K562 (cell line): ENCODE measurements around the gene RAB31.

Experiments
- FOSL1 ChIP-seq: fragments of 200-800 bp; sonication (Bioruptor generic); conservative IDR thresholded peaks from 2 replicates; pipeline ENCODE4 v1.6.1; 2016; ENCODE audit warnings: missing genetic modification characterization, missing compliant biosample characterization
- FOXJ3 ChIP-seq: sonication (generic); formaldehyde crosslinking; IDR thresholded peaks from 2 replicates; pipeline ENCODE4 v1.4.0; 2020; ENCODE audit warnings: mild to moderate bottlenecking, missing genetic modification reagents
- HNRNPLL ChIP-seq: fragments of 200-400 bp; formaldehyde crosslinking; IDR thresholded peaks from 2 replicates; pipeline ENCODE4 v1.6.1; 2017; ENCODE audit warnings: low read length, low read depth, mild to moderate bottlenecking; ENCODE audit not compliant: poor library complexity, severe bottlenecking
- SIX5 ChIP-seq, 2 experiments: IDR thresholded peaks; 2 replicates each; pipeline ENCODE4 v1.6.1; 2011; ENCODE audit warnings: low read length in 2 of 2, borderline replicate concordance in 1 of 2, low read depth in 1 of 2, mild to moderate bottlenecking in 1 of 2, moderate library complexity in 1 of 2; ENCODE audit not compliant: insufficient read depth in 1 of 2
- SOX6 ChIP-seq: fragments of 450-650 bp; IDR thresholded peaks from 2 replicates; pipeline ENCODE4 v1.6.1; 2014; ENCODE audit warnings: mild to moderate bottlenecking
- TAF1 ChIP-seq: IDR thresholded peaks from 2 replicates; pipeline ENCODE4 v1.6.1; 2011; ENCODE audit warnings: mild to moderate bottlenecking, low read length, moderate library complexity; ENCODE audit not compliant: insufficient read depth, control insufficient read depth, severe bottlenecking; ENCODE audit errors: extremely low read depth
- YY1 ChIP-seq, 3 experiments: IDR thresholded peaks; 2 replicates each; pipeline ENCODE4 v1.6.1; 2011; ENCODE audit warnings: low read length in 2 of 3, mild to moderate bottlenecking in 2 of 3, moderate library complexity in 2 of 3, borderline replicate concordance in 1 of 3, control low read depth in 1 of 3, low read depth in 1 of 3; ENCODE audit not compliant: insufficient read depth in 3 of 3, insufficient replicate concordance in 2 of 3, control insufficient read depth in 1 of 3, insufficient read length in 1 of 3; ENCODE audit errors: extremely low read depth in 1 of 3
- ZNF232 ChIP-seq: sonication (generic); formaldehyde crosslinking; IDR thresholded peaks from 2 replicates; pipeline ENCODE4 v1.8.0; 2022; ENCODE audit warnings: mild to moderate bottlenecking, missing genetic modification reagents
- TF ChIP-seq, protein P1 (sequence below), 2 experiments: fragments of 450-650 bp; formaldehyde crosslinking in 1 of 2; IDR thresholded peaks; 2 replicates each; pipeline versions ENCODE4 v1.4.0 to v1.6.1; 2014 to 2020; ENCODE audit warnings: mild to moderate bottlenecking in 2 of 2, borderline replicate concordance in 1 of 2, low read depth in 1 of 2
- TF ChIP-seq, protein P2 (sequence below): sonication (generic); formaldehyde crosslinking; IDR thresholded peaks from 2 replicates; pipeline ENCODE4 v1.8.0; 2022; ENCODE audit warnings: mild to moderate bottlenecking, low read depth, missing genetic modification reagents
- TF ChIP-seq, protein P3 (sequence below): sonication (generic); formaldehyde crosslinking; IDR thresholded peaks from 2 replicates; pipeline ENCODE4 v1.8.1; 2023; ENCODE audit warnings: mild to moderate bottlenecking, missing genetic modification reagents
- TF ChIP-seq, protein P4 (sequence below), 3 experiments: IDR thresholded peaks in 2 of 3; conservative IDR thresholded peaks in 1 of 3; 2 replicates each; pipeline ENCODE4 v1.5.1; 2011 to 2012; ENCODE audit warnings: low read length in 3 of 3, mild to moderate bottlenecking in 3 of 3, control low read depth in 2 of 3, improper control_type of control experiment in 1 of 3, inconsistent platforms in 1 of 3, low read depth in 1 of 3, mixed read lengths in 1 of 3, moderate library complexity in 1 of 3; ENCODE audit not compliant: insufficient read depth in 2 of 3
- TF ChIP-seq, protein P5 (sequence below): fragments of 450-650 bp; IDR thresholded peaks from 2 replicates; pipeline ENCODE4 v1.7.1; 2018; ENCODE audit warnings: mild to moderate bottlenecking, low read depth; ENCODE audit not compliant: partially characterized antibody
- TF ChIP-seq, protein P6 (sequence below): fragments of 450-650 bp; formaldehyde crosslinking; IDR thresholded peaks from 2 replicates; pipeline ENCODE4 v1.4.0; 2020; ENCODE audit warnings: mild to moderate bottlenecking, moderate library complexity

DNA sequence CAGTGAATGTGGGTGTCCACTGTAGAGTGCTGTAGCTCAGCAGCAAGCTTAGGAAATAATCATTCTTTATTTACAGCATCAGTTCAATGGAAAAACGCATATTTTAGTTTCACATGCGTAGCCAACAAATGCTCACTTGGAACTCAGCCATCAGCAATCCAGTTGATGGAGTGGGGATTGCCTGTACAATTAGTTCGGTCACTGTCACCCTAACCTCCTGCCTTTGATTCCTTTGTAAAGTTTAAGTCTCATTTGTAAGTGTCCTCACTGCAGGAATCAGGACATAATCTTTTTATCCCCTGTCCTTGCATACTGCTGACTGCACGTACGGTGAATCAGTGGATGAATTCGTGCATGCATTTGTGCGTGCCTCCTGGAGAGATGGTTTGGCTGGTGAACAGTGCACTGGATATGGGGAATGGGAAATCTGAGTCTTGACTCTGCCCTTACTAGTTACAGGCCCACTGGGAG lies 55.9 kb downstream of the RAB31 start:
- TF ChIP-seq TAF1 (no peak), SOX6 (no peak), SIX5 (IDR thresholded peaks at IDR 0.05; ENCODE audit: borderline replicate concordance in 1 of 2, insufficient read depth in 1 of 2, low read depth in 1 of 2, low read length in 2 of 2) (no peak), FOXJ3 (CRISPR knock-in tag) (no peak), HNRNPLL (no peak), YY1 (IDR thresholded peaks at IDR 0.05; ENCODE audit: borderline replicate concordance in 1 of 3, control insufficient read depth in 1 of 3, extremely low read depth in 1 of 3, insufficient read depth in 3 of 3, insufficient read length in 1 of 3, insufficient replicate concordance in 2 of 3, low read depth in 1 of 3, low read length in 2 of 3) (no peak), FOSL1 (tag) (no peak), ZNF232 (CRISPR knock-in tag) (no peak)
- TF ChIP-seq, protein P1, sequence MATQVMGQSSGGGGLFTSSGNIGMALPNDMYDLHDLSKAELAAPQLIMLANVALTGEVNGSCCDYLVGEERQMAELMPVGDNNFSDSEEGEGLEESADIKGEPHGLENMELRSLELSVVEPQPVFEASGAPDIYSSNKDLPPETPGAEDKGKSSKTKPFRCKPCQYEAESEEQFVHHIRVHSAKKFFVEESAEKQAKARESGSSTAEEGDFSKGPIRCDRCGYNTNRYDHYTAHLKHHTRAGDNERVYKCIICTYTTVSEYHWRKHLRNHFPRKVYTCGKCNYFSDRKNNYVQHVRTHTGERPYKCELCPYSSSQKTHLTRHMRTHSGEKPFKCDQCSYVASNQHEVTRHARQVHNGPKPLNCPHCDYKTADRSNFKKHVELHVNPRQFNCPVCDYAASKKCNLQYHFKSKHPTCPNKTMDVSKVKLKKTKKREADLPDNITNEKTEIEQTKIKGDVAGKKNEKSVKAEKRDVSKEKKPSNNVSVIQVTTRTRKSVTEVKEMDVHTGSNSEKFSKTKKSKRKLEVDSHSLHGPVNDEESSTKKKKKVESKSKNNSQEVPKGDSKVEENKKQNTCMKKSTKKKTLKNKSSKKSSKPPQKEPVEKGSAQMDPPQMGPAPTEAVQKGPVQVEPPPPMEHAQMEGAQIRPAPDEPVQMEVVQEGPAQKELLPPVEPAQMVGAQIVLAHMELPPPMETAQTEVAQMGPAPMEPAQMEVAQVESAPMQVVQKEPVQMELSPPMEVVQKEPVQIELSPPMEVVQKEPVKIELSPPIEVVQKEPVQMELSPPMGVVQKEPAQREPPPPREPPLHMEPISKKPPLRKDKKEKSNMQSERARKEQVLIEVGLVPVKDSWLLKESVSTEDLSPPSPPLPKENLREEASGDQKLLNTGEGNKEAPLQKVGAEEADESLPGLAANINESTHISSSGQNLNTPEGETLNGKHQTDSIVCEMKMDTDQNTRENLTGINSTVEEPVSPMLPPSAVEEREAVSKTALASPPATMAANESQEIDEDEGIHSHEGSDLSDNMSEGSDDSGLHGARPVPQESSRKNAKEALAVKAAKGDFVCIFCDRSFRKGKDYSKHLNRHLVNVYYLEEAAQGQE (IDR thresholded peaks at IDR 0.05; ENCODE audit: borderline replicate concordance), result no peak
- TF ChIP-seq, protein P1 (CRISPR knock-in tag; IDR thresholded peaks at IDR 0.05; ENCODE audit: low read depth), result no peak
- TF ChIP-seq, protein P2, sequence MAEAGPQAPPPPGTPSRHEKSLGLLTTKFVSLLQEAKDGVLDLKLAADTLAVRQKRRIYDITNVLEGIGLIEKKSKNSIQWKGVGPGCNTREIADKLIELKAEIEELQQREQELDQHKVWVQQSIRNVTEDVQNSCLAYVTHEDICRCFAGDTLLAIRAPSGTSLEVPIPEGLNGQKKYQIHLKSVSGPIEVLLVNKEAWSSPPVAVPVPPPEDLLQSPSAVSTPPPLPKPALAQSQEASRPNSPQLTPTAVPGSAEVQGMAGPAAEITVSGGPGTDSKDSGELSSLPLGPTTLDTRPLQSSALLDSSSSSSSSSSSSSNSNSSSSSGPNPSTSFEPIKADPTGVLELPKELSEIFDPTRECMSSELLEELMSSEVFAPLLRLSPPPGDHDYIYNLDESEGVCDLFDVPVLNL (CRISPR knock-in tag), result no peak
- TF ChIP-seq, protein P3, sequence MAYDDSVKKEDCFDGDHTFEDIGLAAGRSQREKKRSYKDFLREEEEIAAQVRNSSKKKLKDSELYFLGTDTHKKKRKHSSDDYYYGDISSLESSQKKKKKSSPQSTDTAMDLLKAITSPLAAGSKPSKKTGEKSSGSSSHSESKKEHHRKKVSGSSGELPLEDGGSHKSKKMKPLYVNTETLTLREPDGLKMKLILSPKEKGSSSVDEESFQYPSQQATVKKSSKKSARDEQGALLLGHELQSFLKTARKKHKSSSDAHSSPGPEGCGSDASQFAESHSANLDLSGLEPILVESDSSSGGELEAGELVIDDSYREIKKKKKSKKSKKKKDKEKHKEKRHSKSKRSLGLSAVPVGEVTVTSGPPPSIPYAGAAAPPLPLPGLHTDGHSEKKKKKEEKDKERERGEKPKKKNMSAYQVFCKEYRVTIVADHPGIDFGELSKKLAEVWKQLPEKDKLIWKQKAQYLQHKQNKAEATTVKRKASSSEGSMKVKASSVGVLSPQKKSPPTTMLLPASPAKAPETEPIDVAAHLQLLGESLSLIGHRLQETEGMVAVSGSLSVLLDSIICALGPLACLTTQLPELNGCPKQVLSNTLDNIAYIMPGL (CRISPR knock-in tag), result no peak
- TF ChIP-seq, protein P4, sequence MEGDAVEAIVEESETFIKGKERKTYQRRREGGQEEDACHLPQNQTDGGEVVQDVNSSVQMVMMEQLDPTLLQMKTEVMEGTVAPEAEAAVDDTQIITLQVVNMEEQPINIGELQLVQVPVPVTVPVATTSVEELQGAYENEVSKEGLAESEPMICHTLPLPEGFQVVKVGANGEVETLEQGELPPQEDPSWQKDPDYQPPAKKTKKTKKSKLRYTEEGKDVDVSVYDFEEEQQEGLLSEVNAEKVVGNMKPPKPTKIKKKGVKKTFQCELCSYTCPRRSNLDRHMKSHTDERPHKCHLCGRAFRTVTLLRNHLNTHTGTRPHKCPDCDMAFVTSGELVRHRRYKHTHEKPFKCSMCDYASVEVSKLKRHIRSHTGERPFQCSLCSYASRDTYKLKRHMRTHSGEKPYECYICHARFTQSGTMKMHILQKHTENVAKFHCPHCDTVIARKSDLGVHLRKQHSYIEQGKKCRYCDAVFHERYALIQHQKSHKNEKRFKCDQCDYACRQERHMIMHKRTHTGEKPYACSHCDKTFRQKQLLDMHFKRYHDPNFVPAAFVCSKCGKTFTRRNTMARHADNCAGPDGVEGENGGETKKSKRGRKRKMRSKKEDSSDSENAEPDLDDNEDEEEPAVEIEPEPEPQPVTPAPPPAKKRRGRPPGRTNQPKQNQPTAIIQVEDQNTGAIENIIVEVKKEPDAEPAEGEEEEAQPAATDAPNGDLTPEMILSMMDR (IDR thresholded peaks at IDR 0.05 in 2 of 3, conservative IDR thresholded peaks at IDR 0.05 in 1 of 3; ENCODE audit: insufficient read depth in 2 of 3, low read depth in 1 of 3, low read length in 3 of 3), result no peak
- TF ChIP-seq, protein P5, sequence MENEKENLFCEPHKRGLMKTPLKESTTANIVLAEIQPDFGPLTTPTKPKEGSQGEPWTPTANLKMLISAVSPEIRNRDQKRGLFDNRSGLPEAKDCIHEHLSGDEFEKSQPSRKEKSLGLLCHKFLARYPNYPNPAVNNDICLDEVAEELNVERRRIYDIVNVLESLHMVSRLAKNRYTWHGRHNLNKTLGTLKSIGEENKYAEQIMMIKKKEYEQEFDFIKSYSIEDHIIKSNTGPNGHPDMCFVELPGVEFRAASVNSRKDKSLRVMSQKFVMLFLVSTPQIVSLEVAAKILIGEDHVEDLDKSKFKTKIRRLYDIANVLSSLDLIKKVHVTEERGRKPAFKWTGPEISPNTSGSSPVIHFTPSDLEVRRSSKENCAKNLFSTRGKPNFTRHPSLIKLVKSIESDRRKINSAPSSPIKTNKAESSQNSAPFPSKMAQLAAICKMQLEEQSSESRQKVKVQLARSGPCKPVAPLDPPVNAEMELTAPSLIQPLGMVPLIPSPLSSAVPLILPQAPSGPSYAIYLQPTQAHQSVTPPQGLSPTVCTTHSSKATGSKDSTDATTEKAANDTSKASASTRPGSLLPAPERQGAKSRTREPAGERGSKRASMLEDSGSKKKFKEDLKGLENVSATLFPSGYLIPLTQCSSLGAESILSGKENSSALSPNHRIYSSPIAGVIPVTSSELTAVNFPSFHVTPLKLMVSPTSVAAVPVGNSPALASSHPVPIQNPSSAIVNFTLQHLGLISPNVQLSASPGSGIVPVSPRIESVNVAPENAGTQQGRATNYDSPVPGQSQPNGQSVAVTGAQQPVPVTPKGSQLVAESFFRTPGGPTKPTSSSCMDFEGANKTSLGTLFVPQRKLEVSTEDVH, result no peak
- TF ChIP-seq, protein P6, sequence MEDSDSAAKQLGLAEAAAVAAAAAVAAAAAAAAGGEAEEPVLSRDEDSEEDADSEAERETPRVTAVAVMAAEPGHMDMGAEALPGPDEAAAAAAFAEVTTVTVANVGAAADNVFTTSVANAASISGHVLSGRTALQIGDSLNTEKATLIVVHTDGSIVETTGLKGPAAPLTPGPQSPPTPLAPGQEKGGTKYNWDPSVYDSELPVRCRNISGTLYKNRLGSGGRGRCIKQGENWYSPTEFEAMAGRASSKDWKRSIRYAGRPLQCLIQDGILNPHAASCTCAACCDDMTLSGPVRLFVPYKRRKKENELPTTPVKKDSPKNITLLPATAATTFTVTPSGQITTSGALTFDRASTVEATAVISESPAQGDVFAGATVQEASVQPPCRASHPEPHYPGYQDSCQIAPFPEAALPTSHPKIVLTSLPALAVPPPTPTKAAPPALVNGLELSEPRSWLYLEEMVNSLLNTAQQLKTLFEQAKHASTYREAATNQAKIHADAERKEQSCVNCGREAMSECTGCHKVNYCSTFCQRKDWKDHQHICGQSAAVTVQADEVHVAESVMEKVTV (CRISPR knock-in tag), result no peak
